H1 (cell line): Measurements from ENCODE around the gene ZC3H14. TPM values are rescaled to one million over a fixed set of nuclear protein-coding genes. Genes with fewer than 3 reads are reported as not detected.

Source experiments
- CTCF ChIA-PET: fragments of 300-600 bp; sonication (Branson Sonifier 250); formaldehyde crosslinking; loops from one replicate; lab custom pipeline; 2021; ENCODE audit not compliant: partially characterized antibody; lab: Charles Lee
- POLR2A ChIA-PET: fragments of 300-600 bp; sonication (Branson Sonifier 250); formaldehyde crosslinking; loops from one replicate; lab custom pipeline; 2021; ENCODE audit warnings: inconsistent platforms; ENCODE audit not compliant: partially characterized antibody; lab: Charles Lee
- DNase-seq, 2 experiments: peaks; one replicate each; pipeline versions ENCODE4 v3.0.0 to v3.0.0-alpha.2; 2010 to 2022; ENCODE audit warnings: low spot score in 2 of 2, low read depth in 1 of 2, mixed read lengths in 1 of 2
- FAIRE-seq: peaks from 2 replicates; lab custom pipeline; 2011; peaks lifted over from hg19 to GRCh38; lab: Jason Lieb, UNC
- H2AFZ ChIP-seq: 2 replicates; pipeline ENCODE4 v1.8.1; 2012; ENCODE audit warnings: low read length, inconsistent platforms
- H2AK5ac ChIP-seq: 2 replicates; pipeline ENCODE4 v1.6.1; 2013; ENCODE audit warnings: low read depth, low read length
- H2BK120ac ChIP-seq: replicated peaks from 2 replicates; pipeline ENCODE3; 2013; ENCODE audit warnings: low read depth, low read length, inconsistent platforms
- H2BK12ac ChIP-seq: 2 replicates; pipeline ENCODE4 v1.6.1; 2013; ENCODE audit warnings: low read depth, low read length
- H2BK15ac ChIP-seq: 2 replicates; pipeline ENCODE4 v1.6.1; 2013; ENCODE audit warnings: low read length
- H2BK20ac ChIP-seq: 2 replicates; pipeline ENCODE4 v1.6.1; 2013; ENCODE audit warnings: low read length
- H2BK5ac ChIP-seq: 2 replicates; pipeline ENCODE4 v1.6.1; 2013; ENCODE audit warnings: low read depth, low read length
- H3K14ac ChIP-seq: 2 replicates; pipeline ENCODE4 v1.6.1; 2013; ENCODE audit warnings: inconsistent platforms; ENCODE audit not compliant: insufficient read length
- H3K18ac ChIP-seq: 2 replicates; pipeline ENCODE4 v1.6.1; 2013; ENCODE audit warnings: low read length; ENCODE audit errors: extremely low read depth
- H3K23ac ChIP-seq: 2 replicates; pipeline ENCODE4 v1.6.1; 2013; ENCODE audit warnings: inconsistent platforms; ENCODE audit not compliant: insufficient read length
- H3K23me2 ChIP-seq: 2 replicates; pipeline ENCODE4 v1.6.1; 2013; ENCODE audit warnings: low read depth, low read length
- H3K27ac ChIP-seq: 2 replicates; pipeline ENCODE4 v1.6.1; 2011; ENCODE audit warnings: low read depth, low read length, inconsistent platforms
- H3K27me3 ChIP-seq, 4 experiments: replicated peaks in 1 of 4; 1 replicate in 1 of 4; 2 replicates in 3 of 4; pipeline versions ENCODE4 v1.6.1 to v1.8.1; 2011 to 2013; ENCODE audit warnings: low read length in 3 of 4, mild to moderate bottlenecking in 3 of 4, inconsistent platforms in 2 of 4, mixed read lengths in 2 of 4, moderate library complexity in 1 of 4; ENCODE audit not compliant: control insufficient read depth in 3 of 4, insufficient read depth in 3 of 4; ENCODE audit errors: extremely low read depth in 1 of 4
- H3K36me3 ChIP-seq, 4 experiments: 2 replicates each; pipeline versions ENCODE4 v1.6.1 to v1.8.1; 2011 to 2013; ENCODE audit warnings: mild to moderate bottlenecking in 4 of 4, low read length in 3 of 4, moderate library complexity in 2 of 4, control low read depth in 1 of 4, inconsistent platforms in 1 of 4; ENCODE audit not compliant: insufficient read depth in 4 of 4, control insufficient read depth in 2 of 4
- H3K4ac ChIP-seq: replicated peaks from 2 replicates; pipeline ENCODE3; 2013; ENCODE audit warnings: low read length, low read depth, mixed read lengths, inconsistent platforms; ENCODE audit not compliant: insufficient read length
- H3K4me1 ChIP-seq, 4 experiments: replicated peaks in 1 of 4; 1 replicate in 1 of 4; 2 replicates in 3 of 4; pipeline versions ENCODE4 v1.6.1 to v1.8.1; 2011 to 2013; ENCODE audit warnings: low read length in 3 of 4, inconsistent platforms in 2 of 4, mixed read lengths in 1 of 4; ENCODE audit not compliant: insufficient read depth in 4 of 4, control insufficient read depth in 3 of 4
- H3K4me2 ChIP-seq, 2 experiments: 2 replicates each; pipeline versions ENCODE4 v1.6.1 to v1.8.1; 2011 to 2013; ENCODE audit warnings: low read depth in 2 of 2, low read length in 2 of 2, control low read depth in 1 of 2, inconsistent platforms in 1 of 2, mild to moderate bottlenecking in 1 of 2; ENCODE audit not compliant: insufficient read depth in 1 of 2
- H3K4me3 ChIP-seq, 4 experiments: fragments of 200-600, 300-600 bp in 1 of 4; sonication (generic), shearing (Covaris generic), sonication (Bioruptor Twin) in 1 of 4; 2 replicates each; pipeline versions ENCODE4 v1.5.1 to v1.8.1; 2011 to 2016; ENCODE audit warnings: low read length in 4 of 4, low read depth in 3 of 4, control low read depth in 2 of 4, inconsistent platforms in 2 of 4, mild to moderate bottlenecking in 2 of 4, mixed read lengths in 1 of 4, moderate library complexity in 1 of 4; ENCODE audit not compliant: insufficient read depth in 2 of 4; ENCODE audit errors: extremely low read depth in 1 of 4
- H3K56ac ChIP-seq: replicated peaks from 2 replicates; pipeline ENCODE3; 2013; ENCODE audit warnings: low read depth, mild to moderate bottlenecking, mixed read lengths, low read length, inconsistent platforms; ENCODE audit not compliant: insufficient read length
- H3K79me1 ChIP-seq: 2 replicates; pipeline ENCODE4 v1.6.1; 2013; ENCODE audit warnings: low read depth, low read length, control low read depth
- H3K79me2 ChIP-seq, 2 experiments: 2 replicates each; pipeline versions ENCODE4 v1.6.1 to v1.8.1; 2012 to 2013; ENCODE audit warnings: low read length in 2 of 2, mild to moderate bottlenecking in 2 of 2, inconsistent platforms in 1 of 2; ENCODE audit not compliant: insufficient read depth in 2 of 2, control insufficient read depth in 1 of 2
- H3K9ac ChIP-seq, 4 experiments: replicated peaks in 1 of 4; 1 replicate in 1 of 4; 2 replicates in 3 of 4; pipeline versions ENCODE4 v1.6.1 to v1.8.1; 2011 to 2013; ENCODE audit warnings: low read depth in 3 of 4, low read length in 3 of 4, control low read depth in 2 of 4, mild to moderate bottlenecking in 2 of 4, moderate library complexity in 2 of 4, inconsistent platforms in 1 of 4; ENCODE audit errors: extremely low read depth in 1 of 4
- H3K9me3 ChIP-seq, 2 experiments: 2 replicates each; pipeline versions ENCODE4 v1.6.1 to v1.8.1; 2012 to 2013; ENCODE audit warnings: mild to moderate bottlenecking in 2 of 2, moderate library complexity in 2 of 2, control low read depth in 1 of 2, inconsistent platforms in 1 of 2, low read depth in 1 of 2, low read length in 1 of 2, mixed read lengths in 1 of 2; ENCODE audit not compliant: insufficient read depth in 2 of 2
- H4K20me1 ChIP-seq, 2 experiments: replicated peaks in 1 of 2; 2 replicates each; pipeline versions ENCODE3 to v1.8.1; 2011 to 2013; ENCODE audit warnings: inconsistent platforms in 2 of 2, low read length in 2 of 2, mild to moderate bottlenecking in 1 of 2; ENCODE audit not compliant: insufficient read depth in 2 of 2, control insufficient read depth in 1 of 2
- H4K5ac ChIP-seq: 2 replicates; pipeline ENCODE4 v1.6.1; 2013; ENCODE audit warnings: low read length, low read depth, mixed read lengths, inconsistent platforms; ENCODE audit not compliant: insufficient read length
- H4K8ac ChIP-seq: 2 replicates; pipeline ENCODE4 v1.8.0; 2013; ENCODE audit warnings: mild to moderate bottlenecking, moderate library complexity, low read length, inconsistent platforms; ENCODE audit not compliant: insufficient read depth; ENCODE audit errors: extremely low read depth
- H4K91ac ChIP-seq: replicated peaks from 2 replicates; pipeline ENCODE3; 2013; ENCODE audit warnings: low read length, mixed read lengths, inconsistent platforms; ENCODE audit not compliant: insufficient read length
- JUND ChIP-seq: IDR thresholded peaks from 2 replicates; pipeline ENCODE4 v1.6.1; 2011; ENCODE audit warnings: mild to moderate bottlenecking, improper control_type of control experiment, low read length
- WGBS, 2 experiments: shearing (Covaris generic) in 1 of 2; methylation state at CpG; one replicate each; pipeline versions ENCODE4 v1.1.6 to v1.1.7; 2013 to 2015; ENCODE audit warnings: low lambda C conversion rate in 2 of 2, mixed read lengths in 2 of 2, inconsistent platforms in 1 of 2, low coverage in 1 of 2, missing lambda C conversion rate in 1 of 2; ENCODE audit not compliant: insufficient replicate concordance in 2 of 2, insufficient coverage in 1 of 2, insufficient read length in 1 of 2; ENCODE audit errors: extremely low coverage in 1 of 2, missing lambda C conversion rate in 1 of 2; 5-methylcytosine and 5-hydroxymethylcytosine counted together
- polyA plus RNA-seq, 7 experiments: library from polyadenylated mRNA; depleted of rRNA in 3 of 7; stranded (reverse) in 5 of 7; unstranded in 2 of 7; fragments of >200 nt in 5 of 7; fragments of 200-250 nt in 2 of 7; gene quantifications; 1 replicate in 5 of 7; 2 replicates in 1 of 7; 4 replicates in 1 of 7; pipeline versions ENCODE4 v1.2.1 to v1.2.3, GENCODE V29; 2011 to 2013; ENCODE audit warnings: missing spikeins in 2 of 7, mixed read lengths in 2 of 7
- total RNA-seq: library from RNA; stranded (reverse); fragmentation: NEBNext Ultra II Directional; extraction: Animal tissue kit (Norgen Biotek cat#: 25700); gene quantifications from 2 replicates; pipeline ENCODE4 v1.2.1, GENCODE V29; 2021

The ZC3H14 gene
- total and polyA plus RNA-seq, 2 of the 8 experiments (the other 6 are each of a cell fraction or from before 2014, with no cell fraction given) = 86.0 to 99.1 TPM

- DNase-seq = no peak
- Histone ChIP-seq H3K4me1 (no peaks in the 10 kb centered on the region), H2BK20ac (no peak overlapping the region), H4K91ac (no peak overlapping the region), H3K56ac (no peak overlapping the region), H4K20me1 (peaks cover 0 to 2% of the 10 kb centered on the region in 2 experiments), H3K4ac (no peak overlapping the region), H3K23ac (no peak overlapping the region), H3K36me3 (peaks cover 0 to 2% (median 0%) of the 10 kb centered on the region in 4 experiments; a peak in 1 of 8 replicates), H2BK120ac (no peak overlapping the region), H2BK15ac (no peak overlapping the region), H3K4me2 (no peak overlapping the region), H3K79me1 (no peaks in the 10 kb centered on the region), H3K9me3 (no peaks in the 10 kb centered on the region), H4K8ac (no peak overlapping the region), H3K27me3 (no peaks in the 10 kb centered on the region), H3K18ac (no peak overlapping the region), H3K79me2 (no peaks in the 10 kb centered on the region), H3K14ac (no peak overlapping the region), H3K4me3 (no peak overlapping the region), H4K5ac (no peak overlapping the region), H2BK5ac (no peak overlapping the region), H2BK12ac (no peak overlapping the region), H2AK5ac (no peak overlapping the region), H3K27ac (no peak overlapping the region), H3K23me2 (no peaks in the 10 kb centered on the region), H3K9ac (no peak overlapping the region), H2AFZ (no peak overlapping the region)
- WGBS, 2 experiments = 81% methylated on average over 2 of the region's 2 CpGs; no CpG with 5 or more reads in 1 of the 2 experiments
- no peak for FAIRE-seq
- ChIA-PET POLR2A (no interaction called here), CTCF (interaction anchor here (0.6 to 1.5 kb wide), 2 partner anchors 17 to 171 kb away, joined by 3 to 4 read pairs; no protein-coding TSS in a partner anchor)
- TF ChIP-seq JUND = no peak
Observed at GRCh38 chr14:88519907-88520306, 42.9 kb upstream of the ZC3H14 start.
